A673 (cell line): ENCODE results near the gene GRIA1.

ENCODE experiments used
- CTCF ChIP-seq: fragments of 300-800, 200-600 bp; sonication (generic); conservative IDR thresholded peaks from 2 replicates; pipeline ENCODE4 v1.5.1; 2017; ENCODE audit warnings: low read depth, mild to moderate bottlenecking, antibody characterized with exemption, low read length, moderate library complexity, mixed read lengths
- EZH2 ChIP-seq: fragments of 200-600 bp; sonication (generic); IDR thresholded peaks from 2 replicates; pipeline ENCODE4 v1.6.1; 2017; ENCODE audit warnings: borderline replicate concordance, low read depth, mild to moderate bottlenecking, mixed read lengths, antibody characterized with exemption, low read length; ENCODE audit not compliant: poor library complexity, severe bottlenecking

GRCh38 chr5:153775923-153776322 lies 285.5 kb downstream of the GRIA1 start:
- no peak for TF ChIP-seq CTCF
- no peak for TF ChIP-seq EZH2
